MM.1S (cell line): ENCODE measurements around the gene ATRN.

Experiments
- EZH2 ChIP-seq: fragments of 300-600 bp; sonication (generic); optimal IDR thresholded peaks from 2 replicates; pipeline ENCODE3; 2017; ENCODE audit warnings: low read depth, mild to moderate bottlenecking, antibody characterized with exemption, low read length, mixed read lengths
- TF ChIP-seq, protein P1 (sequence below): fragments of 300-600 bp; sonication (generic); IDR thresholded peaks from 2 replicates; pipeline ENCODE4 v1.5.1; 2016; ENCODE audit warnings: antibody characterized with exemption, low read length, mixed read lengths

DNA sequence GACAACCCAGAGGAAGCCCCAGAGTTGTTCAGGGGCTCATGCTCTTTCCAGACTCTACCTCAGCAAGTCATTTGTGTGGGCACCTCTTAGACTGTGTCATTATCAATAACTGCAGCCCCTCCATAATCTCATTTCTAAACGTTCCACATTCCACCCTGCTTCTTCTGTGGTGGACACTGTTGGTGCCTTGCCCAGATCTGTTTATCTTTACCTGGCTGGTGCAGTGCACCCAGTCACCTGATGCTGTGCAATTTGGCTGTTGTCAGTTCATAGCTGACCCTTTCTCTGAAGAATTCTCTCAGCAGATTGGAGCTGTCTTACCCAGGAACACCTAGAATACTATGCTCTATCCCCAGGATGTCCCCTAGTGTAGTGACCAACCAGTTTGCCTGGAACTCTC, 80.0 kb downstream of the ATRN start:
- TF ChIP-seq, protein P1, sequence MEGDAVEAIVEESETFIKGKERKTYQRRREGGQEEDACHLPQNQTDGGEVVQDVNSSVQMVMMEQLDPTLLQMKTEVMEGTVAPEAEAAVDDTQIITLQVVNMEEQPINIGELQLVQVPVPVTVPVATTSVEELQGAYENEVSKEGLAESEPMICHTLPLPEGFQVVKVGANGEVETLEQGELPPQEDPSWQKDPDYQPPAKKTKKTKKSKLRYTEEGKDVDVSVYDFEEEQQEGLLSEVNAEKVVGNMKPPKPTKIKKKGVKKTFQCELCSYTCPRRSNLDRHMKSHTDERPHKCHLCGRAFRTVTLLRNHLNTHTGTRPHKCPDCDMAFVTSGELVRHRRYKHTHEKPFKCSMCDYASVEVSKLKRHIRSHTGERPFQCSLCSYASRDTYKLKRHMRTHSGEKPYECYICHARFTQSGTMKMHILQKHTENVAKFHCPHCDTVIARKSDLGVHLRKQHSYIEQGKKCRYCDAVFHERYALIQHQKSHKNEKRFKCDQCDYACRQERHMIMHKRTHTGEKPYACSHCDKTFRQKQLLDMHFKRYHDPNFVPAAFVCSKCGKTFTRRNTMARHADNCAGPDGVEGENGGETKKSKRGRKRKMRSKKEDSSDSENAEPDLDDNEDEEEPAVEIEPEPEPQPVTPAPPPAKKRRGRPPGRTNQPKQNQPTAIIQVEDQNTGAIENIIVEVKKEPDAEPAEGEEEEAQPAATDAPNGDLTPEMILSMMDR: no peak
- TF ChIP-seq EZH2: no peak
